GM23338 (cell line): ENCODE results near the gene IRF3. TPM values are rescaled to one million over a fixed set of nuclear protein-coding genes. Genes with fewer than 3 reads are reported as not detected.

Experiments
- ATAC-seq: fragments of 200-7000 bp; cut with Tn5 transposase; 3 replicates; pipeline ENCODE4 v1.9.1; 2020
- DNase-seq: peaks from one replicate; pipeline ENCODE4 v3.0.0-alpha.2; 2015; ENCODE audit warnings: low spot score
- H2AFZ ChIP-seq: fragments of 200-600 bp; sonication (generic); 2 replicates; pipeline ENCODE4 v1.8.0; 2016; ENCODE audit warnings: antibody characterized with exemption, mild to moderate bottlenecking, moderate library complexity
- H3F3A ChIP-seq: fragments of 200-600 bp; sonication (generic); replicated peaks from 2 replicates; pipeline ENCODE4 v1.8.0; 2017; ENCODE audit warnings: antibody characterized with exemption, mixed run types, low read depth
- H3K27ac ChIP-seq: fragments of 200-600 bp; sonication (generic); 2 replicates; pipeline ENCODE4 v1.6.1; 2016; ENCODE audit warnings: low read depth
- H3K27me3 ChIP-seq: fragments of 200-600 bp; sonication (generic); 2 replicates; pipeline ENCODE4 v1.8.0; 2016; ENCODE audit warnings: mild to moderate bottlenecking, mixed run types, moderate library complexity; ENCODE audit not compliant: insufficient read depth
- H3K36me3 ChIP-seq: fragments of 200-600 bp; sonication (generic); 2 replicates; pipeline ENCODE4 v1.8.0; 2016; ENCODE audit warnings: mild to moderate bottlenecking; ENCODE audit not compliant: insufficient read depth
- H3K4me1 ChIP-seq: fragments of 200-600 bp; sonication (generic); 2 replicates; pipeline ENCODE4 v1.8.0; 2016; ENCODE audit warnings: mild to moderate bottlenecking, moderate library complexity; ENCODE audit not compliant: insufficient read depth
- H3K4me2 ChIP-seq: fragments of 200-600 bp; sonication (generic); 2 replicates; pipeline ENCODE4 v1.7.1; 2017; ENCODE audit warnings: mixed run types
- H3K4me3 ChIP-seq: fragments of 200-600 bp; sonication (generic); 2 replicates; pipeline ENCODE4 v1.6.1; 2016; ENCODE audit warnings: mixed run types
- H3K79me2 ChIP-seq: fragments of 200-600 bp; sonication (generic); replicated peaks from 2 replicates; pipeline ENCODE4 v1.8.0; 2017; ENCODE audit warnings: mild to moderate bottlenecking; ENCODE audit not compliant: insufficient read depth
- H3K9me2 ChIP-seq: fragments of 200-600 bp; sonication (generic); 2 replicates; pipeline ENCODE4 v1.8.0; 2017; ENCODE audit not compliant: insufficient read depth
- H4K20me1 ChIP-seq: fragments of 200-600 bp; sonication (generic); replicated peaks from 2 replicates; pipeline ENCODE4 v1.8.0; 2017; ENCODE audit warnings: mild to moderate bottlenecking; ENCODE audit not compliant: insufficient read depth
- H3K27ac Mint-ChIP-seq: 2 replicates; pipeline ENCODE4 v1.8.0; 2020; ENCODE audit warnings: inconsistent platforms, mild to moderate bottlenecking, moderate library complexity, mixed read lengths
- H3K27me3 Mint-ChIP-seq: 3 replicates; pipeline ENCODE4 v1.8.0; 2022; ENCODE audit warnings: low read depth, mild to moderate bottlenecking, moderate library complexity, mixed read lengths, inconsistent platforms; ENCODE audit not compliant: insufficient read depth, poor library complexity
- H3K36me3 Mint-ChIP-seq: 3 replicates; pipeline ENCODE4 v1.8.0; 2021; ENCODE audit warnings: low read depth, mild to moderate bottlenecking, inconsistent platforms, moderate library complexity, mixed read lengths
- H3K4me1 Mint-ChIP-seq: 3 replicates; pipeline ENCODE4 v1.8.0; 2020; ENCODE audit warnings: mild to moderate bottlenecking, inconsistent platforms, mixed read lengths
- H3K4me3 Mint-ChIP-seq: 3 replicates; pipeline ENCODE4 v1.8.0; 2021; ENCODE audit warnings: moderate library complexity, mild to moderate bottlenecking, inconsistent platforms, mixed read lengths
- H3K9me3 Mint-ChIP-seq: 3 replicates; pipeline ENCODE4 v1.8.0; 2020; ENCODE audit warnings: moderate library complexity, mild to moderate bottlenecking, inconsistent platforms, mixed read lengths
- CREB1 ChIP-seq: fragments of 250-450 bp; sonication (Bioruptor Pico); IDR thresholded peaks from 2 replicates; pipeline ENCODE4 v1.5.0; 2020; ENCODE audit warnings: low read depth, mild to moderate bottlenecking, moderate library complexity
- EZH2 ChIP-seq: fragments of 200-600 bp; sonication (generic); IDR thresholded peaks from one replicate; pipeline ENCODE4 v1.8.0; 2017; ENCODE audit warnings: antibody characterized with exemption, mild to moderate bottlenecking, low read depth; ENCODE audit not compliant: unreplicated experiment
- EZH2phosphoT487 ChIP-seq: fragments of 200-600 bp; sonication (generic); IDR thresholded peaks from one replicate; pipeline ENCODE4 v1.8.1; 2018; ENCODE audit warnings: antibody characterized with exemption; ENCODE audit not compliant: unreplicated experiment
- POLR2AphosphoS5 ChIP-seq: IDR thresholded peaks from 2 replicates; pipeline ENCODE4 v1.6.1; 2016; ENCODE audit warnings: antibody characterized with exemption, low read depth
- REST ChIP-seq: IDR thresholded peaks from one replicate; pipeline ENCODE4 v1.6.1; 2018; ENCODE audit warnings: antibody characterized with exemption; ENCODE audit not compliant: unreplicated experiment
- STAT1 ChIP-seq: IDR thresholded peaks from one replicate; pipeline ENCODE4 v1.6.1; 2016; ENCODE audit warnings: antibody characterized with exemption; ENCODE audit not compliant: unreplicated experiment
- ZNF114 ChIP-seq: fragments of 250-450 bp; sonication (Bioruptor Pico); IDR thresholded peaks from 2 replicates; pipeline ENCODE4 v1.5.0; 2020; ENCODE audit warnings: mild to moderate bottlenecking, moderate library complexity
- ZNF331 ChIP-seq: fragments of 250-450 bp; sonication (Bioruptor Pico); IDR thresholded peaks from 2 replicates; pipeline ENCODE4 v1.5.0; 2020; ENCODE audit warnings: low read depth, mild to moderate bottlenecking, moderate library complexity
- polyA plus RNA-seq: library from polyadenylated mRNA; unstranded; fragments of >200 nt; fragmentation: Nextera tagmentation; extraction: Ambion mirVana; gene quantifications from 2 replicates; pipeline ENCODE4 v1.2.1, GENCODE V29; 2016
- total RNA-seq: library from RNA; depleted of rRNA; stranded (reverse); fragments of >200 nt; shearing (Covaris generic); gene quantifications from 2 replicates; pipeline ENCODE4 v1.2.3, GENCODE V29; 2014
- TF ChIP-seq, protein P1 (sequence below), 2 experiments: fragments of 200-600 bp in 1 of 2; sonication (generic) in 1 of 2; conservative IDR thresholded peaks; 2 replicates each; pipeline versions ENCODE4 v1.5.1 to v1.6.1; 2016 to 2017; ENCODE audit warnings: antibody characterized with exemption in 2 of 2, low read depth in 2 of 2, mild to moderate bottlenecking in 2 of 2, moderate library complexity in 1 of 2
- TF ChIP-seq, protein P2 (sequence below): fragments of 250-450 bp; sonication (Bioruptor Pico); IDR thresholded peaks from 2 replicates; pipeline ENCODE4 v1.5.0; 2020; ENCODE audit warnings: mild to moderate bottlenecking, moderate library complexity

Gene IRF3
- total and polyA plus RNA-seq, 2 experiments from 2014 or later, result 57.4 to 164 TPM

DNA sequence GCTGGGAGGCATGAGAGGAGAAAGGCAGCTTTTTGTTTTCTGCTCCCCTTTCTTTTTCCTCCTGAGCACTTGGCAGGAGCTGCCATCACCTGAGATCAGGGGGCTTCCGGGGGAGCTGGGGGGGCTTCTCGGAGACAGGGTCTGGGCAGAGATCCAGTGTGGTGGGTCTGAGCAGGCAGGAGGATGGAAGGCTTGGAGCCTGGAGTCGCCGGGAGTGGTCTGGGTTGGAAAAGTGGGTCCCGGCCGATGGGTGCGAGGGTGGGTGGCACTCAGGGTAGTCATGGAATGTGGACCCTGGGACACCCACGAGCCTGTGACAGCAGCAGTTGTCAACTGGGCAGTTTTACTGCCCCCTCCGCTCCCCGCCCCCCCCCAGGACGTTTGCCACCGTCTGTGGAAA is 21.5 kb upstream of the IRF3 start:
- H3K9me2 ChIP-seq, result no peaks in the 10 kb centered on the region
- ATAC-seq, result no peak
- H4K20me1 ChIP-seq, result peaks cover 42% of the 10 kb centered on the region
- peaks cover 64% of the 10 kb centered on the region for H3F3A ChIP-seq
- peaks cover 58% of the 10 kb centered on the region for H3K36me3 Mint-ChIP-seq
- H3K4me3 ChIP-seq, result no peak overlapping the region
- H3K27ac Mint-ChIP-seq, result no peak overlapping the region
- peaks cover 22% of the 10 kb centered on the region for H3K79me2 ChIP-seq
- peaks cover 44% of the 10 kb centered on the region for H3K27me3 Mint-ChIP-seq
- H3K4me1 ChIP-seq, result peaks cover 23% of the 10 kb centered on the region
- no peaks in the 10 kb centered on the region for H3K27me3 ChIP-seq
- TF ChIP-seq STAT1, result no peak
- peak overlapping the region; percentile 26; the same call in 1 of the 3 replicates for H3K4me3 Mint-ChIP-seq
- H3K4me1 Mint-ChIP-seq, result peaks cover 48% of the 10 kb centered on the region
- H3K9me3 Mint-ChIP-seq, result peaks cover 8% of the 10 kb centered on the region
- H2AFZ ChIP-seq, result no peak overlapping the region
- DNase-seq, result no peak
- peaks cover 31% of the 10 kb centered on the region for H3K36me3 ChIP-seq
- H3K4me2 ChIP-seq, result 0 out of 2 replicates have a peak overlapping the region, but pooled peaks have one; percentile 99
- peak overlapping the region; percentile 85 for H3K27ac ChIP-seq

DNA sequence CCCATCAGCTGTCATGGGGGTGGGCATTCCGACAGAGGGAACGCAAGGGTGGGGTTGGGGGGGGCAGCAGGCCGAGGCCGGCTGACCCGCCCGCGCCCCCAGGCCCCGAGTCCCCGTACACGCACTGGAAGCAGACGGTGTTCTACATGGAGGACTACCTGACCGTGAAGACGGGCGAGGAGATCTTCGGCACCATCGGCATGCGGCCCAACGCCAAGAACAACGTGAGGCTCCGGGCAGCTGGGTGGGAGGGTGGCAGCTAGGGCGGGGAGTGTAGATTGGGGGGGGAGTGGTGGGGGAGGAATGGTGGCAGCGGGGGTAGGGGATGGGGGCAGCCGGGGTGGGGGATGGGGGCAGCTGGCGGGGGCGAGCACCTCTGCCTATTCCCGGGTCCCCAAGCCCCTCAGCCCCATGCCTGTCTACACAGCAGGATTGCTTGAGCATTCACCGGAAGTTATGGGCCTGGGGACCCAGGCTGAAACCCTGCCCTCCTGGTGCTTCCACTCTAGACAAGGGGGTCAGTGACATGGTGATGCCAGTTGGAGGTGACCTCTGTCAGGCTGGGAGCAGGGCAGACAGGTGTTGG is 20.9 kb upstream of the IRF3 start:
- Mint-ChIP-seq H3K9me3 (peaks cover 8% of the 10 kb centered on the region), H3K27me3 (peaks cover 44% of the 10 kb centered on the region), H3K27ac (no peak overlapping the region), H3K36me3 (peaks cover 63% of the 10 kb centered on the region), H3K4me3 (peak overlapping the region; percentile 26; the same call in 1 of the 3 replicates), H3K4me1 (peaks cover 46% of the 10 kb centered on the region)
- peaks cover 47% of the 10 kb centered on the region for H4K20me1 ChIP-seq
- H3K4me3 ChIP-seq, result no peak overlapping the region
- H3K9me2 ChIP-seq, result no peaks in the 10 kb centered on the region
- H2AFZ ChIP-seq, result no peak overlapping the region
- no peak for ATAC-seq
- peaks cover 36% of the 10 kb centered on the region for H3K36me3 ChIP-seq
- H3K27me3 ChIP-seq, result no peaks in the 10 kb centered on the region
- DNase-seq, result no peak
- peak overlapping the region; percentile 79; the same call in 1 of the 2 replicates for H3K27ac ChIP-seq
- peaks cover 69% of the 10 kb centered on the region for H3F3A ChIP-seq
- no peak overlapping the region for H3K4me2 ChIP-seq
- H3K79me2 ChIP-seq, result peaks cover 27% of the 10 kb centered on the region
- H3K4me1 ChIP-seq, result peaks cover 23% of the 10 kb centered on the region
- TF ChIP-seq, protein P1, sequence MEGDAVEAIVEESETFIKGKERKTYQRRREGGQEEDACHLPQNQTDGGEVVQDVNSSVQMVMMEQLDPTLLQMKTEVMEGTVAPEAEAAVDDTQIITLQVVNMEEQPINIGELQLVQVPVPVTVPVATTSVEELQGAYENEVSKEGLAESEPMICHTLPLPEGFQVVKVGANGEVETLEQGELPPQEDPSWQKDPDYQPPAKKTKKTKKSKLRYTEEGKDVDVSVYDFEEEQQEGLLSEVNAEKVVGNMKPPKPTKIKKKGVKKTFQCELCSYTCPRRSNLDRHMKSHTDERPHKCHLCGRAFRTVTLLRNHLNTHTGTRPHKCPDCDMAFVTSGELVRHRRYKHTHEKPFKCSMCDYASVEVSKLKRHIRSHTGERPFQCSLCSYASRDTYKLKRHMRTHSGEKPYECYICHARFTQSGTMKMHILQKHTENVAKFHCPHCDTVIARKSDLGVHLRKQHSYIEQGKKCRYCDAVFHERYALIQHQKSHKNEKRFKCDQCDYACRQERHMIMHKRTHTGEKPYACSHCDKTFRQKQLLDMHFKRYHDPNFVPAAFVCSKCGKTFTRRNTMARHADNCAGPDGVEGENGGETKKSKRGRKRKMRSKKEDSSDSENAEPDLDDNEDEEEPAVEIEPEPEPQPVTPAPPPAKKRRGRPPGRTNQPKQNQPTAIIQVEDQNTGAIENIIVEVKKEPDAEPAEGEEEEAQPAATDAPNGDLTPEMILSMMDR (conservative IDR thresholded peaks at IDR 0.05; ENCODE audit: low read depth in 2 of 2), result no peak
- TF ChIP-seq STAT1 (no peak), CREB1 (CRISPR knock-in tag) (no peak), EZH2phosphoT487 (no peak), EZH2 (no peak), REST (no peak), ZNF331 (CRISPR knock-in tag) (no peak), POLR2AphosphoS5 (no peak), ZNF114 (CRISPR knock-in tag) (no peak)
- TF ChIP-seq, protein P2, sequence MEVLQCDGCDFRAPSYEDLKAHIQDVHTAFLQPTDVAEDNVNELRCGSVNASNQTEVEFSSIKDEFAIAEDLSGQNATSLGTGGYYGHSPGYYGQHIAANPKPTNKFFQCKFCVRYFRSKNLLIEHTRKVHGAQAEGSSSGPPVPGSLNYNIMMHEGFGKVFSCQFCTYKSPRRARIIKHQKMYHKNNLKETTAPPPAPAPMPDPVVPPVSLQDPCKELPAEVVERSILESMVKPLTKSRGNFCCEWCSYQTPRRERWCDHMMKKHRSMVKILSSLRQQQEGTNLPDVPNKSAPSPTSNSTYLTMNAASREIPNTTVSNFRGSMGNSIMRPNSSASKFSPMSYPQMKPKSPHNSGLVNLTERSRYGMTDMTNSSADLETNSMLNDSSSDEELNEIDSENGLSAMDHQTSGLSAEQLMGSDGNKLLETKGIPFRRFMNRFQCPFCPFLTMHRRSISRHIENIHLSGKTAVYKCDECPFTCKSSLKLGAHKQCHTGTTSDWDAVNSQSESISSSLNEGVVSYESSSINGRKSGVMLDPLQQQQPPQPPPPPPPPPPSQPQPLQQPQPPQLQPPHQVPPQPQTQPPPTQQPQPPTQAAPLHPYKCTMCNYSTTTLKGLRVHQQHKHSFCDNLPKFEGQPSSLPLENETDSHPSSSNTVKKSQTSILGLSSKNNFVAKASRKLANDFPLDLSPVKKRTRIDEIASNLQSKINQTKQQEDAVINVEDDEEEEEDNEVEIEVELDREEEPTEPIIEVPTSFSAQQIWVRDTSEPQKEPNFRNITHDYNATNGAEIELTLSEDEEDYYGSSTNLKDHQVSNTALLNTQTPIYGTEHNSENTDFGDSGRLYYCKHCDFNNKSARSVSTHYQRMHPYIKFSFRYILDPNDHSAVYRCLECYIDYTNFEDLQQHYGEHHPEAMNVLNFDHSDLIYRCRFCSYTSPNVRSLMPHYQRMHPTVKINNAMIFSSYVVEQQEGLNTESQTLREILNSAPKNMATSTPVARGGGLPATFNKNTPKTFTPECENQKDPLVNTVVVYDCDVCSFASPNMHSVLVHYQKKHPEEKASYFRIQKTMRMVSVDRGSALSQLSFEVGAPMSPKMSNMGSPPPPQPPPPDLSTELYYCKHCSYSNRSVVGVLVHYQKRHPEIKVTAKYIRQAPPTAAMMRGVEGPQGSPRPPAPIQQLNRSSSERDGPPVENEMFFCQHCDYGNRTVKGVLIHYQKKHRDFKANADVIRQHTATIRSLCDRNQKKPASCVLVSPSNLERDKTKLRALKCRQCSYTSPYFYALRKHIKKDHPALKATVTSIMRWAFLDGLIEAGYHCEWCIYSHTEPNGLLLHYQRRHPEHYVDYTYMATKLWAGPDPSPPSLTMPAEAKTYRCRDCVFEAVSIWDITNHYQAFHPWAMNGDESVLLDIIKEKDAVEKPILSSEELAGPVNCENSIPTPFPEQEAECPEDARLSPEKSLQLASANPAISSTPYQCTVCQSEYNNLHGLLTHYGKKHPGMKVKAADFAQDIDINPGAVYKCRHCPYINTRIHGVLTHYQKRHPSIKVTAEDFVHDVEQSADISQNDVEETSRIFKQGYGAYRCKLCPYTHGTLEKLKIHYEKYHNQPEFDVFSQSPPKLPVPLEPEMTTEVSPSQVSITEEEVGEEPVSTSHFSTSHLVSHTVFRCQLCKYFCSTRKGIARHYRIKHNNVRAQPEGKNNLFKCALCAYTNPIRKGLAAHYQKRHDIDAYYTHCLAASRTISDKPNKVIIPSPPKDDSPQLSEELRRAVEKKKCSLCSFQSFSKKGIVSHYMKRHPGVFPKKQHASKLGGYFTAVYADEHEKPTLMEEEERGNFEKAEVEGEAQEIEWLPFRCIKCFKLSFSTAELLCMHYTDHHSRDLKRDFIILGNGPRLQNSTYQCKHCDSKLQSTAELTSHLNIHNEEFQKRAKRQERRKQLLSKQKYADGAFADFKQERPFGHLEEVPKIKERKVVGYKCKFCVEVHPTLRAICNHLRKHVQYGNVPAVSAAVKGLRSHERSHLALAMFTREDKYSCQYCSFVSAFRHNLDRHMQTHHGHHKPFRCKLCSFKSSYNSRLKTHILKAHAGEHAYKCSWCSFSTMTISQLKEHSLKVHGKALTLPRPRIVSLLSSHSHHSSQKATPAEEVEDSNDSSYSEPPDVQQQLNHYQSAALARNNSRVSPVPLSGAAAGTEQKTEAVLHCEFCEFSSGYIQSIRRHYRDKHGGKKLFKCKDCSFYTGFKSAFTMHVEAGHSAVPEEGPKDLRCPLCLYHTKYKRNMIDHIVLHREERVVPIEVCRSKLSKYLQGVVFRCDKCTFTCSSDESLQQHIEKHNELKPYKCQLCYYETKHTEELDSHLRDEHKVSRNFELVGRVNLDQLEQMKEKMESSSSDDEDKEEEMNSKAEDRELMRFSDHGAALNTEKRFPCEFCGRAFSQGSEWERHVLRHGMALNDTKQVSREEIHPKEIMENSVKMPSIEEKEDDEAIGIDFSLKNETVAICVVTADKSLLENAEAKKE (CRISPR knock-in tag), result no peak
